B cell (primary cell): ENCODE measurements around the gene TCEAL9.
A peak's percentile ranks its signal among the peaks of the same experiment; 100 is the strongest.

Experiments
- CTCF ChIP-seq: fragments of 200-600 bp; IDR thresholded peaks from one replicate; pipeline ENCODE4 v1.8.0; 2022; ENCODE audit warnings: antibody characterized with exemption, mild to moderate bottlenecking
- EZH2 ChIP-seq: IDR thresholded peaks from 2 replicates; pipeline ENCODE4 v1.6.1; 2012; ENCODE audit warnings: borderline replicate concordance, low read depth, mild to moderate bottlenecking, moderate library complexity, low read length; ENCODE audit not compliant: insufficient read depth, poor library complexity, severe bottlenecking

- TF ChIP-seq CTCF (peak; percentile 56), EZH2 (no peak)
These were observed 13.2 kb upstream of the TCEAL9 start for GRCh38 chrX:103343105-103343504.
